Kidney epithelial cell (primary cell): ENCODE data around the gene KIRREL1. TPM values are rescaled to one million over a fixed set of nuclear protein-coding genes. Genes with fewer than 3 reads are reported as not detected.
A peak's percentile ranks its signal among the peaks of the same experiment; 100 is the strongest.

ENCODE experiments used
- DNase-seq: peaks from one replicate; pipeline ENCODE4 v3.0.0-alpha.2; 2010; ENCODE audit warnings: low read depth
- H3K27me3 ChIP-seq: 2 replicates; pipeline ENCODE4 v1.6.0; 2011; ENCODE audit warnings: low read length; ENCODE audit not compliant: control insufficient read depth, insufficient read depth
- H3K36me3 ChIP-seq: 2 replicates; pipeline ENCODE4 v1.5.1; 2011; ENCODE audit warnings: low read length; ENCODE audit not compliant: control insufficient read depth, insufficient read depth
- H3K4me3 ChIP-seq: 2 replicates; pipeline ENCODE4 v1.5.1; 2011; ENCODE audit warnings: low read depth, mild to moderate bottlenecking, control low read depth, low read length
- total RNA-seq: library from RNA; depleted of rRNA; stranded (reverse); fragments of >200 nt; gene quantifications from 2 replicates; pipeline ENCODE4 v1.2.3, GENCODE V29; 2015
- TF ChIP-seq, protein P1 (sequence below): IDR thresholded peaks from 2 replicates; pipeline ENCODE4 v1.5.1; 2011; ENCODE audit warnings: mild to moderate bottlenecking, moderate library complexity, low read length, control low read depth, inconsistent platforms; ENCODE audit not compliant: insufficient read depth, poor library complexity, severe bottlenecking

KIRREL1 gene
- total RNA-seq, 1 donor from 2014 or later: 119 TPM

DNA sequence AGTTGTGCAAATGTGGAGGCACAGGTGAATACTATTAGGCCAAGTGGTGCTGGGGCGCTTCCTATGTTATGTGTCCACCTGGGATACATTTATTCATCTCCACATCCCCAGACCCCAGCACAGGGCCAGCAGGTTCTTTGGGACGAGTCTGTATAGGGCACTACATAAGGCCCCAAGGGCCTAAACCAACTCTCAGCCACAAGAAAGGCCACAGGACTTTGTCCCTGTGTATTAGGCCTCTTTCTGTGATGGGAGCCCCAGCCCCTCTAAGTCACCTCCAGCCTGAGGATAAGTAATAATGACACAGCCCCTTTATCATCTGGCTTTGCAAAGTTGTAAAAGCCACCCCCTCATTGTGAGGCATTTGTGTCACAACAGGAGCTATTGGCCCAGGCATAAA is 108.0 kb downstream of the KIRREL1 start:
- no peak for DNase-seq
- Histone ChIP-seq H3K36me3 (peaks cover 1% of the 10 kb centered on the region), H3K27me3 (no peaks in the 10 kb centered on the region), H3K4me3 (no peak overlapping the region)
- TF ChIP-seq, protein P1, sequence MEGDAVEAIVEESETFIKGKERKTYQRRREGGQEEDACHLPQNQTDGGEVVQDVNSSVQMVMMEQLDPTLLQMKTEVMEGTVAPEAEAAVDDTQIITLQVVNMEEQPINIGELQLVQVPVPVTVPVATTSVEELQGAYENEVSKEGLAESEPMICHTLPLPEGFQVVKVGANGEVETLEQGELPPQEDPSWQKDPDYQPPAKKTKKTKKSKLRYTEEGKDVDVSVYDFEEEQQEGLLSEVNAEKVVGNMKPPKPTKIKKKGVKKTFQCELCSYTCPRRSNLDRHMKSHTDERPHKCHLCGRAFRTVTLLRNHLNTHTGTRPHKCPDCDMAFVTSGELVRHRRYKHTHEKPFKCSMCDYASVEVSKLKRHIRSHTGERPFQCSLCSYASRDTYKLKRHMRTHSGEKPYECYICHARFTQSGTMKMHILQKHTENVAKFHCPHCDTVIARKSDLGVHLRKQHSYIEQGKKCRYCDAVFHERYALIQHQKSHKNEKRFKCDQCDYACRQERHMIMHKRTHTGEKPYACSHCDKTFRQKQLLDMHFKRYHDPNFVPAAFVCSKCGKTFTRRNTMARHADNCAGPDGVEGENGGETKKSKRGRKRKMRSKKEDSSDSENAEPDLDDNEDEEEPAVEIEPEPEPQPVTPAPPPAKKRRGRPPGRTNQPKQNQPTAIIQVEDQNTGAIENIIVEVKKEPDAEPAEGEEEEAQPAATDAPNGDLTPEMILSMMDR: no peak

DNA sequence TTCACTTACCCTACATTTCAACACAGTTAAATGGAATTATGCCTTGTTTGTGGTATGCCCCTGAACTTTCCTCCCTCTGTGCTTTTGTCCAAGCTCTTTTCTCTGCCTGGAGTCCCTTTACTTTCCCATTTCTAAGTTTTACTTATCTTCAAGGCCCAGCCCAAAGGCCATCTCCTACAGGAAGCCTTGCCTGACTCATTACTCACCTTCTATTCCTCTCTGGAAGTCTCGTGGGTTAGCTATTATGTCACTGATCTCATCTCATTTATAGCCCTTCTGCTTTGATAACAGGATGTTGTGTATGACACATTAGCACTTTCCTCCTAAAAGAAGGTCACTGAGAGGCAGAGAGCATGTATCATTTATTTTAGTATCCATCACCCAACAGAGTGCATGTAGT is 108.5 kb downstream of the KIRREL1 start:
- Histone ChIP-seq H3K27me3 (no peaks in the 10 kb centered on the region), H3K4me3 (no peak overlapping the region), H3K36me3 (no peaks in the 10 kb centered on the region)
- DNase-seq: peak; percentile 77
- TF ChIP-seq, protein P1: no peak

DNA sequence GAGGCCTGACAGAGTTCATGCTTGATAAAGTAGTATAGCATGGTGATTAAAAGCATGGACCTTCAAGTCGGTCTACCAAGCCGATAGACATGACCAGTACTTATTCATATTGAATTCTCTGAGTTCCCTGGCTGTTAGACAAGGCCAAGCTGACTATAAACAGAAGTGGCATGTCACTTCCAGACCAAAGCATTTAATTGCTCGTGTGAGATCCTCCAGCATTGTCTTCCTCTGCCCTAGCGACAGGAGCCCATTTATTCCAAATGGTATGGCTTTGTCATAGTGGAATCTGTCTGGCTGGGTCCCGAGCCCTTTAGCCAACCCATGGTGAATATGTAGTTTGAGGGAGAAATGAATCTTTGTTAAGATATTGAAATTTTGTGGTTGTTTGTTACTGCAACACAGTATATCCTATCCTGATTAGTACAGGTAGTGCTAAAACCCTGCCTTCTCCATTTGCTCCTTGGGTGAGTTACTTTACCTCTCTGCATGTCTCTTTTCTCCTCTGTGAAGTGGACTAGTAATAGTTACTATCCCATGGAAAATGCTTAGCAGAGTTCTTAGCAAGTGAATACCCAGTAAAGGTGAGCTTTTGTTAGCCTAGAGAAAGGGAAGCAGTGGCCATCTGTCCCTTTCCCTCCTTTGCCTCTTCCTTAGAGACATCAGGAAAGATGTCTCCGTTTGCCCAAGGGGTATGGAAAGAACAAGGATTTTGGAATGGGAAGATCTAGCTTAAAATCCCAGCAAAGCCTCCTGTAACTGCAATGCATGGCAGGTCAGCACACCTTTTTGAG is 109.6 kb downstream of the KIRREL1 start:
- no peak for DNase-seq
- TF ChIP-seq, protein P1: no peak
- no peaks in the 10 kb centered on the region for H3K36me3 ChIP-seq
- no peaks in the 10 kb centered on the region for H3K27me3 ChIP-seq
- H3K4me3 ChIP-seq: no peak overlapping the region

DNA sequence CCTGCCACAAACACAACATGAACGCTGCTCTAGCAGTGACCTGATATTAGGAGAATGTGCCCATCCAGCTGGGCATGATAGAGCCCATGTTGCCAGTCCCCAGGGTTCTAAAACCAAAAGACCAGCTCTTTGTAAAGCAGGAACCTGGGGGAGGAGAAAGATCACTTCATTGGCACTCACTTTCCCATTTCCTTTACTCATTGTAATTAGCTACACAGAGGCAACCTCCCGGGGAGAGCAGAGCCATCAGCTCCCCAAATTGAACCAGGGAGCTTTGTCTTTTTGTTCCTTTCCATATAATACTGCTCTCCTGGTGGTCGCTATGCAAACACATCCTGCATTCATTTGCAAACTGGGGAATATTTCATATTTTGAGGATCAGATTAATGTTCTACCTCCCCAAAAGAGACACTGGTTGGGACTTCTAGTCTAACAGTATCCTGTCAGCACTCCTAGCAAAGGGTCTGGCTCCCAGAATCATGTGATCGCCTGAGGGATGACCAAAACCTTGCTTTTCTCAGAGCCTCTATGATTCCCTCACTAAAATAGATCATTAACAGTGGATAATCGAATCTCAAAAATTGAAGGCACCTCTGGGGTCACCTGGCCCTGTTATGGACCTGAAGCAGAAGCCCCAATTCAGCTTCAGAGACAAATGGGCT is 110.5 kb downstream of the KIRREL1 start:
- Histone ChIP-seq H3K4me3 (no peak overlapping the region), H3K27me3 (no peaks in the 10 kb centered on the region), H3K36me3 (no peaks in the 10 kb centered on the region)
- TF ChIP-seq, protein P1: no peak
- no peak for DNase-seq

DNA sequence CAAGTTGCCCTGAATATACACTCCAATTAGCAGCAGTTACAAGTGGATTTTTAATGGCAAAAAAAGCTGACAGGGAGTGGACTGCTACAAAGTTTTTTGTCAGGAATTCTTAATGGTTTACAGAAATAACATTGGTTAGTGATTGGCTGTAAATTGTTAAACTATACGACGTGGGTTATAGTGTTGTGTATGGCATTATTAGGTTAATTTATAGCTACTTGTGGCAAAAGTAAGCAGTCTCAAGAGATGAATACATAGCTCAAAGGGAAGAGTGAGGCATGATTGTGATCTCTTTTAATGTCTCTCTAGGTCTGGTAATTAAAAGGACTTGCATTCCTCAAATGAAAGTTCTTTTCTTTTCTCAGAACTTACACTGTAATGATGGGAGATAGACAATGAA is 111.4 kb downstream of the KIRREL1 start:
- H3K4me3 ChIP-seq: no peak overlapping the region
- no peak for DNase-seq
- H3K36me3 ChIP-seq: no peaks in the 10 kb centered on the region
- H3K27me3 ChIP-seq: no peaks in the 10 kb centered on the region
- TF ChIP-seq, protein P1: no peak
